ENCODE results near the gene AKT2. TPM values are rescaled to one million over a fixed set of nuclear protein-coding genes. Genes with fewer than 3 reads are reported as not detected.

The AKT2 gene
- total RNA-seq, 1 experiment from 2014 or later = 108 TPM

GRCh38 chr19:40231057-40231456 lies 54.1 kb downstream of the AKT2 start:
- H3K9me3 Mint-ChIP-seq (ENCODE audit: unreplicated experiment) = no peaks in the 10 kb centered on the region
- peaks cover 26% of the 10 kb centered on the region for H3K36me3 Mint-ChIP-seq (ENCODE audit: insufficient read depth, unreplicated experiment)
- CTCF ChIA-PET = interaction anchor here (0.7 to 0.8 kb wide), 2 partner anchors 52 to 246 kb away, joined by 3 read pairs; no protein-coding TSS in a partner anchor
- POLR2A ChIA-PET = interaction anchor here (0.9 kb wide), 1 partner anchor 12 kb away, joined by 3 read pairs; no protein-coding TSS in a partner anchor
- no peak overlapping the region for H3K27ac Mint-ChIP-seq (ENCODE audit: low read depth, unreplicated experiment)
- no peak for TF ChIP-seq CTCF (IDR thresholded peaks at IDR 0.05; ENCODE audit: unreplicated experiment)
- H3K4me1 Mint-ChIP-seq (ENCODE audit: insufficient read depth, unreplicated experiment) = peaks cover 6% of the 10 kb centered on the region
- BruUV-seq (replicated peaks) = no TSS peak
- DNase-seq (ENCODE audit: unreplicated experiment) = no peak
- H3K27me3 Mint-ChIP-seq (ENCODE audit: insufficient read depth, unreplicated experiment) = no peaks in the 10 kb centered on the region
- intact Hi-C loops (cut with micrococcal nuclease) = no loop called here
- no peak overlapping the region for H3K4me3 Mint-ChIP-seq (ENCODE audit: unreplicated experiment)

GRCh38 chr19:40229926-40230417 lies 55.2 kb downstream of the AKT2 start:
- no peak for DNase-seq (ENCODE audit: unreplicated experiment)
- peaks cover 16% of the 10 kb centered on the region for H3K4me1 Mint-ChIP-seq (ENCODE audit: insufficient read depth, unreplicated experiment)
- H3K9me3 Mint-ChIP-seq (ENCODE audit: unreplicated experiment) = no peaks in the 10 kb centered on the region
- ChIA-PET POLR2A (interaction anchor here (0.5 to 1.0 kb wide), 3 partner anchors 13 to 126 kb away, joined by 3 read pairs; no protein-coding TSS in a partner anchor), CTCF (interaction anchor here (0.8 kb wide), 1 partner anchor 247 kb away, joined by 3 read pairs; no protein-coding TSS in a partner anchor)
- H3K27ac Mint-ChIP-seq (ENCODE audit: low read depth, unreplicated experiment) = no peak overlapping the region
- peaks cover 22% of the 10 kb centered on the region for H3K36me3 Mint-ChIP-seq (ENCODE audit: insufficient read depth, unreplicated experiment)
- BruUV-seq (replicated peaks) = no TSS peak
- no peaks in the 10 kb centered on the region for H3K27me3 Mint-ChIP-seq (ENCODE audit: insufficient read depth, unreplicated experiment)
- no peak for TF ChIP-seq CTCF (IDR thresholded peaks at IDR 0.05; ENCODE audit: unreplicated experiment)
- no peak overlapping the region for H3K4me3 Mint-ChIP-seq (ENCODE audit: unreplicated experiment)
- intact Hi-C loops (cut with micrococcal nuclease) = no loop called here

GRCh38 chr19:40229484-40229883 lies 55.7 kb downstream of the AKT2 start:
- no TSS peak for BruUV-seq (replicated peaks)
- no peak overlapping the region for H3K4me3 Mint-ChIP-seq (ENCODE audit: unreplicated experiment)
- peaks cover 21% of the 10 kb centered on the region for H3K4me1 Mint-ChIP-seq (ENCODE audit: insufficient read depth, unreplicated experiment)
- POLR2A ChIA-PET = interaction anchor here (1.0 kb wide), 1 partner anchor 30 kb away, joined by 3 read pairs; no protein-coding TSS in a partner anchor
- H3K27me3 Mint-ChIP-seq (ENCODE audit: insufficient read depth, unreplicated experiment) = no peaks in the 10 kb centered on the region
- intact Hi-C loops (cut with micrococcal nuclease) = no loop called here
- H3K9me3 Mint-ChIP-seq (ENCODE audit: unreplicated experiment) = no peaks in the 10 kb centered on the region
- CTCF ChIA-PET = interaction anchor here (0.5 to 1.5 kb wide), 4 partner anchors 16 to 557 kb away, joined by 3 to 12 read pairs (median 4); no protein-coding TSS in a partner anchor
- DNase-seq (ENCODE audit: unreplicated experiment) = no peak
- no peak for TF ChIP-seq CTCF (IDR thresholded peaks at IDR 0.05; ENCODE audit: unreplicated experiment)
- H3K36me3 Mint-ChIP-seq (ENCODE audit: insufficient read depth, unreplicated experiment) = peaks cover 17% of the 10 kb centered on the region
- no peak overlapping the region for H3K27ac Mint-ChIP-seq (ENCODE audit: low read depth, unreplicated experiment)

GRCh38 chr19:40228863-40229262 lies 56.3 kb downstream of the AKT2 start:
- Mint-ChIP-seq H3K27ac (ENCODE audit: low read depth, unreplicated experiment) (no peak overlapping the region), H3K27me3 (ENCODE audit: insufficient read depth, unreplicated experiment) (no peaks in the 10 kb centered on the region), H3K36me3 (ENCODE audit: insufficient read depth, unreplicated experiment) (peaks cover 17% of the 10 kb centered on the region), H3K4me1 (ENCODE audit: insufficient read depth, unreplicated experiment) (peaks cover 21% of the 10 kb centered on the region), H3K9me3 (ENCODE audit: unreplicated experiment) (no peaks in the 10 kb centered on the region), H3K4me3 (ENCODE audit: unreplicated experiment) (no peak overlapping the region)
- TF ChIP-seq CTCF (IDR thresholded peaks at IDR 0.05; ENCODE audit: unreplicated experiment) = no peak
- ChIA-PET POLR2A (no interaction called here), CTCF (interaction anchor here (0.5 to 1.5 kb wide), 4 partner anchors 15 to 556 kb away, joined by 3 to 12 read pairs (median 4); no protein-coding TSS in a partner anchor)
- intact Hi-C loops (cut with micrococcal nuclease) = no loop called here
- no TSS peak for BruUV-seq (replicated peaks)
- no peak for DNase-seq (ENCODE audit: unreplicated experiment)

Data from MCF 10A (cell line).